Subcutaneous abdominal adipose tissue (tissue), 5 donors: ENCODE measurements around the gene LRMDA.

ENCODE experiments used
- H3K27ac ChIP-seq: one replicate; pipeline ENCODE4 v1.7.0; 2013; ENCODE audit warnings: low read depth, mild to moderate bottlenecking, inconsistent platforms, low read length, moderate library complexity
- H3K27me3 ChIP-seq, 5 donors: one replicate each; pipeline ENCODE4 v1.7.0; 2013; ENCODE audit warnings: low read length in 5 of 5, inconsistent platforms in 1 of 5; ENCODE audit not compliant: control insufficient read depth in 5 of 5, insufficient read depth in 4 of 5
- H3K36me3 ChIP-seq, 5 donors: one replicate each; pipeline ENCODE4 v1.7.0; 2013; ENCODE audit warnings: low read length in 5 of 5; ENCODE audit not compliant: control insufficient read depth in 5 of 5, insufficient read depth in 5 of 5
- H3K4me1 ChIP-seq, 5 donors: one replicate each; pipeline ENCODE4 v1.7.0; 2013; ENCODE audit warnings: low read length in 5 of 5, mild to moderate bottlenecking in 3 of 5, moderate library complexity in 1 of 5; ENCODE audit not compliant: control insufficient read depth in 5 of 5, insufficient read depth in 5 of 5
- H3K4me3 ChIP-seq, 5 donors: one replicate each; pipeline ENCODE4 v1.7.0; 2013; ENCODE audit warnings: low read length in 5 of 5, low read depth in 1 of 5
- H3K9ac ChIP-seq, 5 donors: one replicate each; pipeline ENCODE4 v1.7.0; 2013; ENCODE audit warnings: low read length in 5 of 5, mild to moderate bottlenecking in 4 of 5, moderate library complexity in 3 of 5
- H3K9me3 ChIP-seq, 5 donors: one replicate each; pipeline ENCODE4 v1.7.0; 2013; ENCODE audit warnings: low read length in 5 of 5; ENCODE audit not compliant: control insufficient read depth in 5 of 5
- donor health status: healthy.
- donor health status: healthy.
- donor health status: healthy.
- donor health status: healthy.
- donor health status: healthy.

The LRMDA gene

GRCh38 chr10:75452997-75453396 is 21.6 kb downstream of the LRMDA start:
- H3K4me3 ChIP-seq: no peak overlapping the region
- H3K27me3 ChIP-seq: no peaks in the 10 kb centered on the region
- H3K9ac ChIP-seq: no peak overlapping the region
- H3K4me1 ChIP-seq: peaks cover 2 to 18% (median 13%) of the 10 kb centered on the region in 5 donors
- H3K36me3 ChIP-seq: peaks cover 0 to 16% (median 10%) of the 10 kb centered on the region in 5 donors
- no peak overlapping the region for H3K27ac ChIP-seq
- H3K9me3 ChIP-seq: no peaks in the 10 kb centered on the region

DNA sequence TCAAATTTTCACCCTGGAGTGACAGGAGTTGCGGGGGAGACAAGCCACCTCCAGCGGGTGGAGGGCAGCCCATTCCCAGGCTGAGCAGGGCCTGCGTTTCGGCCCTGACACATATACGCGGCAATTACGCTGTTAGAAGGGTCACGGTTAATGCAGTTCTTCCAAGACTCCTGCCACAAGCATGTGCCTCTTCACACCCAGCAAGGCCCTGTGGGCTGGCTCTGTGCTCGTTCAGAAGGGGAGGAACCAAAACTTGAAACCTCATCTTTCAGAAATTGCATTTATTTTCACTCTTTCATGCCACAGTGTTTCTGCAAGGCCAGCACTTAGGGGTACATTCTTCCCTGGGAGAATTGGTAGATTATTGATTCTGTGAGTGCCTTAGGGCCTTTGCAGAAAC is 24.7 kb downstream of the LRMDA start:
- H3K4me1 ChIP-seq: no peaks in the 10 kb centered on the region
- H3K27ac ChIP-seq: no peak overlapping the region
- H3K9me3 ChIP-seq: no peaks in the 10 kb centered on the region
- no peak overlapping the region for H3K9ac ChIP-seq
- H3K27me3 ChIP-seq: no peaks in the 10 kb centered on the region
- H3K36me3 ChIP-seq: peaks cover 0 to 16% (median 10%) of the 10 kb centered on the region in 5 donors
- no peak overlapping the region for H3K4me3 ChIP-seq

- H3K4me1 ChIP-seq: peaks cover 0 to 9% (median 0%) of the 10 kb centered on the region in 5 donors
- H3K27me3 ChIP-seq: no peaks in the 10 kb centered on the region
- H3K27ac ChIP-seq: no peak overlapping the region
- H3K9ac ChIP-seq: no peak overlapping the region
- peaks cover 3 to 10% (median 5%) of the 10 kb centered on the region in 5 donors for H3K36me3 ChIP-seq
- no peak overlapping the region for H3K4me3 ChIP-seq
- no peaks in the 10 kb centered on the region for H3K9me3 ChIP-seq
These were observed 28.6 kb downstream of the LRMDA start for GRCh38 chr10:75460059-75460458.

GRCh38 chr10:75461672-75462649 is 30.5 kb downstream of the LRMDA start:
- Histone ChIP-seq H3K9ac (no peak overlapping the region), H3K4me1 (peaks cover 0 to 12% (median 0%) of the 10 kb centered on the region in 5 donors), H3K9me3 (no peaks in the 10 kb centered on the region)

GRCh38 chr10:75462865-75463264 is 31.4 kb downstream of the LRMDA start:
- H3K36me3 ChIP-seq: peaks cover 0 to 4% (median 2%) of the 10 kb centered on the region in 5 donors
- H3K4me1 ChIP-seq: peaks cover 0 to 12% (median 0%) of the 10 kb centered on the region in 5 donors
- no peak overlapping the region for H3K4me3 ChIP-seq
- H3K27ac ChIP-seq: no peak overlapping the region
- H3K9ac ChIP-seq: no peak overlapping the region
- H3K27me3 ChIP-seq: no peaks in the 10 kb centered on the region
- no peaks in the 10 kb centered on the region for H3K9me3 ChIP-seq

More at GRCh38 chr10:75461672-75462649, 30.5 kb downstream of the LRMDA start:
- H3K27ac ChIP-seq: no peak overlapping the region
- no peak overlapping the region for H3K4me3 ChIP-seq
- H3K27me3 ChIP-seq: no peaks in the 10 kb centered on the region
- peaks cover 0 to 4% (median under 1%) of the 10 kb centered on the region in 5 donors for H3K36me3 ChIP-seq

DNA sequence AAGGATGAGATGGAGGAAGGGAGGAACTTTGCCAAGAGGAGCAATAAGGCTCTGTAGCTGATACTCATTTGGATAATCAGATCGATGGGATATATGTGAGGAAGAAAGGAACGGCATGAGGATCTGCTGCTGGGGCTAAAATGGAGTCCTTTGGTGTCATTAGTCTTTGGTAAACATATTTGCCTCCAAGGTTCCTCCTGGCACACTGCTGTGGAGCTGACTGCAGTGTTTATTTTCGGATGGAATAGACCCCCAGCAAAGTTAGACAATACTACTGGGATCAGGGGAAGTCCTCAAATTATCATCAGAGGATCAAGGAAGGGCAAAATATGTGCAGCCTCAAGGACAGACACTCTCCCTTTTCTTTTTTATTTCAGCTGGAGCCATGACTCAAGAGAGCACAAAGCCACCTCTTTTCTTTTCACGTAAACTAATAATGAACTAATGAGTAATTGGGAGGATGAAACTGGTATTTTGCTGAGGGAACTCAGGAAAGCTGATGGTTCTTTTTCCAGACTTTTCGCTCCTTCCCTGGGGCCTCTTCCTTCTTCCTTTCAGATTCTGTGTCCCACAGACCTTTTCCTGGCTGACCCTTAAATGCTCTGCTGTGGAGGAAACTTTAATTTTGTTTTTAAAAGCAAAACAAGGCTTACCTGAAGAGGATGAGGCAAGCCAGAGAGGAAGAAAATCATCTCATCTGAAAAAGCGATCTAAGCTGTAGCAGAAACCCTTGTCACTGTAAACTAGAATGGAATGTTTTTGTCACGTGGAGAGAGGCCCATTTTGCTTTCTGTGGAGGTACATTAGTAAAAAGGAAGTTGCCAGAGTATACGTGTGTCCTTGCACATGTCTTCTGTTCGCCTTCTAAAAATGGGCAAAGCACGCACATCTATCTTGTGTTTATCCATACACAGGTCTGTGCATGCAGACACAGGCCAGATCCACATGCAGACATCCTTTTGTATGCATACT is 33.3 kb downstream of the LRMDA start:
- Histone ChIP-seq H3K27me3 (no peaks in the 10 kb centered on the region), H3K4me1 (peaks cover 4 to 29% (median 16%) of the 10 kb centered on the region in 5 donors), H3K9me3 (no peaks in the 10 kb centered on the region), H3K9ac (no peak overlapping the region), H3K4me3 (no peak overlapping the region), H3K27ac (no peak overlapping the region), H3K36me3 (peaks cover 0 to 4% (median 2%) of the 10 kb centered on the region in 5 donors)

- Histone ChIP-seq H3K4me1 (peaks cover 7 to 34% (median 22%) of the 10 kb centered on the region in 5 donors), H3K4me3 (no peak overlapping the region), H3K36me3 (peaks cover 0 to 4% (median 2%) of the 10 kb centered on the region in 5 donors), H3K27ac (no peak overlapping the region), H3K9me3 (no peaks in the 10 kb centered on the region), H3K9ac (no peak overlapping the region), H3K27me3 (no peaks in the 10 kb centered on the region)
These were observed 34.0 kb downstream of the LRMDA start for GRCh38 chr10:75465450-75465827.

DNA sequence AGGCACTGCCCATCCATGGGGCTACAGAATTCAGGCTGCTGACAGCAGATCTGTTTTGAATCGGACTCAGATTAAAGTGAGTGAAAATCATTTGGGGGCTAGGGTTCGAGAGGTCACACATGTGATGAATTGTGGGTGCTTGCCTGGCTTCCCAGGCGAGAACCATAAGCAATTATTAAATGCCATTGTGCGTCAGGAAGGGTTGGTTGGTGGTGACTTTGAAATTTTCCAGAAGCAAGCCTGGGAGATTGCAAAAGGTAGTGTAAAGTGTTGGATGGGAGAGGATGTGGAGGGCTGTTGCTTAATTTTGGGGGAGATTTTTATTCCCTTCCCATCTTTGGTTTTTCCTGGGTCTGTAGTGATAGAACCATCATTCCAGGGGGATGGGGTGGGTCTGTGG is 34.6 kb downstream of the LRMDA start:
- Histone ChIP-seq H3K4me3 (no peak overlapping the region), H3K36me3 (peaks cover 0 to 4% (median 2%) of the 10 kb centered on the region in 5 donors), H3K9me3 (no peaks in the 10 kb centered on the region), H3K27ac (no peak overlapping the region), H3K4me1 (peaks cover 9 to 39% (median 28%) of the 10 kb centered on the region in 5 donors), H3K27me3 (no peaks in the 10 kb centered on the region), H3K9ac (no peak overlapping the region)

GRCh38 chr10:75466886-75467285 is 35.5 kb downstream of the LRMDA start:
- Histone ChIP-seq H3K27ac (no peak overlapping the region), H3K4me1 (peaks cover 9 to 42% (median 32%) of the 10 kb centered on the region in 5 donors), H3K4me3 (no peak overlapping the region), H3K36me3 (peaks cover 0 to 4% (median 2%) of the 10 kb centered on the region in 5 donors), H3K9me3 (no peaks in the 10 kb centered on the region), H3K27me3 (no peaks in the 10 kb centered on the region), H3K9ac (no peak overlapping the region)
